ENCODE results near the gene JCHAIN.

GRCh38 chr4:70654605-70655011, 11.7 kb downstream of the JCHAIN start:
- TF ChIP-seq POLR2A (IDR thresholded peaks at IDR 0.05; ENCODE audit: low read length) (no peak), CTCF (IDR thresholded peaks at IDR 0.05) (no peak), USF2 (IDR thresholded peaks at IDR 0.05) (no peak), MAX (IDR thresholded peaks at IDR 0.05) (no peak), PBX3 (IDR thresholded peaks at IDR 0.05) (no peak), JUN (IDR thresholded peaks at IDR 0.05) (no peak), RFX5 (IDR thresholded peaks at IDR 0.05) (no peak), RAD21 (conservative IDR thresholded peaks at IDR 0.05 in 1 of 2, IDR thresholded peaks at IDR 0.05 in 1 of 2) (no peak), PHF8 (IDR thresholded peaks at IDR 0.05; ENCODE audit: borderline replicate concordance, low read depth) (no peak), SREBF2 (IDR thresholded peaks at IDR 0.05) (no peak), CHD2 (IDR thresholded peaks at IDR 0.05; ENCODE audit: low read length, partially characterized antibody) (no peak), EP300 (IDR thresholded peaks at IDR 0.05) (no peak), FOSL2 (IDR thresholded peaks at IDR 0.05) (no peak), FOSL2 (CRISPR knock-in tag; IDR thresholded peaks at IDR 0.05) (no peak), ZSCAN20 (CRISPR knock-in tag; IDR thresholded peaks at IDR 0.05) (no peak)

Measured in A549 (cell line).